ENCODE measurements around the gene TGM4.

TGM4 gene

GRCh38 chr3:44870375-44871061 is 3.9 kb upstream of the TGM4 start:
- Mint-ChIP-seq H3K4me1 (peaks cover 3% of the 10 kb centered on the region), H3K27ac (no peak overlapping the region), H3K9me3 (no peaks in the 10 kb centered on the region), H3K4me3 (no peak overlapping the region), H3K27me3 (ENCODE audit: low read depth) (no peaks in the 10 kb centered on the region), H3K36me3 (ENCODE audit: low read depth) (peaks cover 18% of the 10 kb centered on the region)
- TF ChIP-seq CTCF (IDR thresholded peaks at IDR 0.05; ENCODE audit: unreplicated experiment in 3 of 3), result no peak

GRCh38 chr3:44875596-44875995 is 1.2 kb downstream of the TGM4 start:
- H3K4me3 Mint-ChIP-seq, result no peak overlapping the region
- H3K4me1 Mint-ChIP-seq, result no peaks in the 10 kb centered on the region
- H3K27ac Mint-ChIP-seq, result no peak overlapping the region
- H3K36me3 Mint-ChIP-seq (ENCODE audit: low read depth), result no peaks in the 10 kb centered on the region
- no peaks in the 10 kb centered on the region for H3K9me3 Mint-ChIP-seq
- H3K27me3 Mint-ChIP-seq (ENCODE audit: low read depth), result peaks cover 5% of the 10 kb centered on the region
- no peak for TF ChIP-seq CTCF (IDR thresholded peaks at IDR 0.05; ENCODE audit: unreplicated experiment in 3 of 3)

- no peaks in the 10 kb centered on the region for H3K9me3 Mint-ChIP-seq
- no peak overlapping the region for H3K4me3 Mint-ChIP-seq
- no peaks in the 10 kb centered on the region for H3K4me1 Mint-ChIP-seq
- H3K27ac Mint-ChIP-seq, result no peak overlapping the region
- no peak for TF ChIP-seq CTCF (IDR thresholded peaks at IDR 0.05; ENCODE audit: unreplicated experiment in 3 of 3)
- H3K27me3 Mint-ChIP-seq (ENCODE audit: low read depth), result peaks cover 7% of the 10 kb centered on the region
- no peaks in the 10 kb centered on the region for H3K36me3 Mint-ChIP-seq (ENCODE audit: low read depth)
These were observed 2.9 kb downstream of the TGM4 start for GRCh38 chr3:44877333-44877732.

- H3K4me3 Mint-ChIP-seq, result no peak overlapping the region
- H3K36me3 Mint-ChIP-seq (ENCODE audit: low read depth), result no peaks in the 10 kb centered on the region
- H3K27ac Mint-ChIP-seq, result no peak overlapping the region
- no peaks in the 10 kb centered on the region for H3K9me3 Mint-ChIP-seq
- peaks cover 15% of the 10 kb centered on the region for H3K27me3 Mint-ChIP-seq (ENCODE audit: low read depth)
- peaks cover 5% of the 10 kb centered on the region for H3K4me1 Mint-ChIP-seq
- TF ChIP-seq CTCF (IDR thresholded peaks at IDR 0.05; ENCODE audit: unreplicated experiment in 3 of 3), result no peak
These were observed 5.9 kb downstream of the TGM4 start for GRCh38 chr3:44880284-44880683.

- no peak overlapping the region for H3K27ac Mint-ChIP-seq
- H3K9me3 Mint-ChIP-seq, result no peaks in the 10 kb centered on the region
- peaks cover 5% of the 10 kb centered on the region for H3K4me1 Mint-ChIP-seq
- H3K27me3 Mint-ChIP-seq (ENCODE audit: low read depth), result peaks cover 29% of the 10 kb centered on the region
- no peak overlapping the region for H3K4me3 Mint-ChIP-seq
- H3K36me3 Mint-ChIP-seq (ENCODE audit: low read depth), result no peaks in the 10 kb centered on the region
- TF ChIP-seq CTCF (IDR thresholded peaks at IDR 0.05; ENCODE audit: unreplicated experiment in 3 of 3), result no peak
These were observed 9.0 kb downstream of the TGM4 start for GRCh38 chr3:44883213-44883955.

All from nephron (organoid).